K562 (cell line): Measurements from ENCODE around the gene ATP9B. TPM values are rescaled to one million over a fixed set of nuclear protein-coding genes. Genes with fewer than 3 reads are reported as not detected.

Experiments used
- ATAC-seq: fragments of 200-7000 bp; cut with Tn5 transposase; 3 replicates; pipeline ENCODE4 v1.9.1; 2020; ENCODE audit warnings: moderate library complexity
- BruUV-seq: library from RNA; stranded (reverse); fragments of 400-500 nt; replicated peaks from 2 replicates; lab custom pipeline; 2021; lab: Mats Ljungman, UMichigan
- CTCF ChIA-PET: fragments of 300-600 bp; formaldehyde crosslinking; extraction: SDS; loops from one replicate; lab custom pipeline; 2021; ENCODE audit warnings: low intra/inter-chr PET ratio; lab: Yijun Ruan, JAX
- POLR2A ChIA-PET: fragments of 300-600, 350-650 bp; sonication (Branson Sonifier 250); formaldehyde crosslinking; extraction: SDS; loops from one replicate; lab custom pipeline; 2021; ENCODE audit warnings: antibody characterized with exemption, inconsistent platforms; lab: Yijun Ruan, JAX
- DNase-seq, 4 experiments: peaks; one replicate each; pipeline versions ENCODE4 v3.0.0 to v3.0.0-alpha.2; 2011 to 2018; ENCODE audit warnings: low spot score in 3 of 4, mixed read lengths in 3 of 4; ENCODE audit errors: extremely low read depth in 1 of 4
- FAIRE-seq: peaks from 2 replicates; lab custom pipeline; 2011; peaks lifted over from hg19 to GRCh38; lab: Jason Lieb, UNC
- H2AFZ ChIP-seq: 2 replicates; pipeline ENCODE4 v1.6.0; 2011; ENCODE audit warnings: low read depth, low read length, control low read depth, inconsistent platforms
- H3K27ac ChIP-seq: fragments of 200-600 bp; 3 replicates; pipeline ENCODE4 v1.8.0; 2011; ENCODE audit warnings: low read depth, mild to moderate bottlenecking, control low read depth, inconsistent platforms, low read length, moderate library complexity, mixed read lengths; ENCODE audit errors: extremely low read depth
- H3K27me3 ChIP-seq, 2 experiments: fragments of 300-600 bp in 1 of 2; 2 replicates in 1 of 2; 3 replicates in 1 of 2; pipeline versions ENCODE4 v1.6.0 to v1.8.0; 2011; ENCODE audit warnings: inconsistent platforms in 2 of 2, low read length in 2 of 2, mild to moderate bottlenecking in 1 of 2, mixed read lengths in 1 of 2, moderate library complexity in 1 of 2; ENCODE audit not compliant: control insufficient read depth in 2 of 2, insufficient read depth in 2 of 2
- H3K36me3 ChIP-seq: fragments of 300-600 bp; 3 replicates; pipeline ENCODE4 v1.8.0; 2011; ENCODE audit warnings: mild to moderate bottlenecking, low read length, inconsistent platforms; ENCODE audit not compliant: control insufficient read depth, insufficient read depth
- H3K4me1 ChIP-seq, 2 experiments: fragments of 200-600 bp in 1 of 2; replicated peaks in 1 of 2; 2 replicates in 1 of 2; 3 replicates in 1 of 2; pipeline versions ENCODE4 v1.5.1 to v1.8.0; 2011; ENCODE audit warnings: inconsistent platforms in 2 of 2, low read length in 2 of 2, mild to moderate bottlenecking in 1 of 2, mixed read lengths in 1 of 2, moderate library complexity in 1 of 2; ENCODE audit not compliant: control insufficient read depth in 2 of 2, insufficient read depth in 2 of 2
- H3K4me2 ChIP-seq: 2 replicates; pipeline ENCODE4 v1.6.1; 2011; ENCODE audit warnings: low read length, control low read depth, inconsistent platforms, mixed read lengths; ENCODE audit not compliant: insufficient read depth
- H3K4me3 ChIP-seq: fragments of 200-600 bp; sonication (generic), shearing (Covaris generic); 2 replicates; pipeline ENCODE4 v1.5.1; 2016; ENCODE audit warnings: control low read depth, inconsistent platforms
- H3K79me2 ChIP-seq: fragments of 200-600 bp; 3 replicates; pipeline ENCODE4 v1.8.0; 2011; ENCODE audit warnings: low read length, inconsistent platforms; ENCODE audit not compliant: control insufficient read depth, insufficient read depth
- H3K9ac ChIP-seq, 2 experiments: 2 replicates each; pipeline versions ENCODE4 v1.6.0 to v1.6.1; 2011; ENCODE audit warnings: low read depth in 2 of 2, low read length in 2 of 2, control low read depth in 1 of 2, inconsistent platforms in 1 of 2, mild to moderate bottlenecking in 1 of 2, mixed read lengths in 1 of 2; ENCODE audit not compliant: insufficient read depth in 1 of 2
- H3K9me1 ChIP-seq: one replicate; pipeline ENCODE4 v1.6.0; 2011; ENCODE audit warnings: inconsistent platforms, mild to moderate bottlenecking, low read length, moderate library complexity; ENCODE audit not compliant: control insufficient read depth, insufficient read depth
- H3K9me3 ChIP-seq: replicated peaks from 2 replicates; pipeline ENCODE4 v1.5.1; 2011; ENCODE audit warnings: low read depth, low read length, inconsistent platforms; ENCODE audit not compliant: control insufficient read depth, insufficient read depth
- H4K20me1 ChIP-seq: replicated peaks from 2 replicates; pipeline ENCODE4 v1.6.1; 2011; ENCODE audit warnings: low read length, inconsistent platforms, mixed read lengths; ENCODE audit not compliant: control insufficient read depth, insufficient read depth
- NFE2L1 ChIP-seq: fragments of 450-650 bp; IDR thresholded peaks from 2 replicates; pipeline ENCODE4 v1.6.1; 2016; ENCODE audit warnings: missing genetic modification characterization, low read depth, mild to moderate bottlenecking, missing compliant biosample characterization, moderate library complexity, borderline replicate concordance
- ZNF354B ChIP-seq: fragments of 250-450 bp; sonication (Bioruptor Pico); IDR thresholded peaks from 2 replicates; pipeline ENCODE4 v1.4.0; 2020
- WGBS: fragments of 100-300 bp; shearing (Covaris generic); methylation state at CpG from one replicate; pipeline ENCODE4 v1.1.6; 2016; ENCODE audit warnings: low coverage, mixed read lengths; ENCODE audit not compliant: insufficient coverage; ENCODE audit errors: missing lambda C conversion rate; 5-methylcytosine and 5-hydroxymethylcytosine counted together
- in situ Hi-C: fragments of 300-500 bp; cut with MboI; formaldehyde crosslinking; loops from 4 replicates; pipeline ENCODE4 v1.15.0; 2018; ENCODE audit warnings: inconsistent platforms, mixed read lengths
- intact Hi-C: fragments of 100-400 bp; cut with micrococcal nuclease; formaldehyde crosslinking; loops from 2 replicates; pipeline ENCODE4 v1.14.2; 2022
- polyA plus RNA-seq, 8 experiments: library from polyadenylated mRNA; depleted of rRNA in 4 of 8; stranded (reverse) in 5 of 8; unstranded in 3 of 8; fragments of >200 nt; fragmentation: Nextera tagmentation in 2 of 8; fragmentation: Illumina TruSeq in 1 of 8; extraction: Ambion mirVana in 2 of 8; extraction: Trizol in 1 of 8; gene quantifications; 2 replicates each; pipeline versions ENCODE4 v1.2.1 to v1.2.3, GENCODE V29; 2011 to 2014; ENCODE audit warnings: inconsistent platforms in 1 of 8, missing spikeins in 1 of 8
- total RNA-seq, 7 experiments: library from RNA; depleted of rRNA in 6 of 7; stranded (reverse); fragments of >200 nt in 6 of 7; fragmentation: Illumina TruSeq in 2 of 7; extraction: Trizol in 2 of 7; gene quantifications; 2 replicates each; pipeline versions ENCODE4 v1.2.1 to v1.2.3, GENCODE V29; 2011 to 2021; ENCODE audit warnings: low replicate concordance in 1 of 7
- TF ChIP-seq, protein P1 (sequence below): fragments of 250-450 bp; sonication (Bioruptor Pico); IDR thresholded peaks from 2 replicates; pipeline ENCODE4 v1.8.0; 2021; ENCODE audit warnings: moderate library complexity, mild to moderate bottlenecking, inconsistent platforms

The ATP9B gene
- total and polyA plus RNA-seq, 9 of the 15 experiments (the other 6 are each of a cell fraction or from before 2014, with no cell fraction given) = 0.66 to 13.2 (median 7.9) TPM

DNA sequence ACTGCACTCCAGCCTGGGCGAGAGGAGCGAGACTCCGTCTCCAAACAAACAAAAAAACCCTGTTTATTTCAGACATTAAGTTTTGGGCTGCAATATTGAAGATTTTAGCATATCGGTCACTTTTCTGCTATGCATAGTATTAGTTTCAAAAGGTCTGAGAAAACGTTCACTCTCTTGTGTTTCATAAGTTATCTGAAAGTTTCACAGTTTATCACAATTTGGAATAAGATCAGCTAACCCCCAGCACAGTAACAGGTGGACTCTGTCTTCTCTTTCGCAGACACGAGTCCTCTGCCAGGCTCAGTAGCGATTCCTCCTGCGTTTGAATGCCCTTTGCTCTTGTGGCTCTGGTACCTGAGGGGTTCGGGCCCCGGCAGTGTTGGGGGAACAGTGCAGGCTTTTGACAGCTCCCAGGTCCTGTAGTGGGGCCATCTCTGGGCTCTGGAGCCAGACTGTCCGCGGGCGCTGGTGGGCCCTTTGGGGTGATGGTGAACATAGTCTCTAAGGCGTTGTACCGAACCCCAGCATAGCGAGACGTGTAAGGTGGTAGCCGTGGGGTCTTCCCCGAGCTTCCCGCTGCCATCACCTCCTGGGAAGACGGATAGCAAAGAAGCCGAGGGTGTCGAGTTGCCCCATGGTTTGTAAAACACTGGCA lies 347.0 kb downstream of the ATP9B start:
- 80% methylated on average over 9 of the region's 24 CpGs for WGBS
- TF ChIP-seq ZNF354B (CRISPR knock-in tag) (no peak), NFE2L1 (tag) (no peak)
- TF ChIP-seq, protein P1, sequence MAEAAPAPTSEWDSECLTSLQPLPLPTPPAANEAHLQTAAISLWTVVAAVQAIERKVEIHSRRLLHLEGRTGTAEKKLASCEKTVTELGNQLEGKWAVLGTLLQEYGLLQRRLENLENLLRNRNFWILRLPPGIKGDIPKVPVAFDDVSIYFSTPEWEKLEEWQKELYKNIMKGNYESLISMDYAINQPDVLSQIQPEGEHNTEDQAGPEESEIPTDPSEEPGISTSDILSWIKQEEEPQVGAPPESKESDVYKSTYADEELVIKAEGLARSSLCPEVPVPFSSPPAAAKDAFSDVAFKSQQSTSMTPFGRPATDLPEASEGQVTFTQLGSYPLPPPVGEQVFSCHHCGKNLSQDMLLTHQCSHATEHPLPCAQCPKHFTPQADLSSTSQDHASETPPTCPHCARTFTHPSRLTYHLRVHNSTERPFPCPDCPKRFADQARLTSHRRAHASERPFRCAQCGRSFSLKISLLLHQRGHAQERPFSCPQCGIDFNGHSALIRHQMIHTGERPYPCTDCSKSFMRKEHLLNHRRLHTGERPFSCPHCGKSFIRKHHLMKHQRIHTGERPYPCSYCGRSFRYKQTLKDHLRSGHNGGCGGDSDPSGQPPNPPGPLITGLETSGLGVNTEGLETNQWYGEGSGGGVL (CRISPR knock-in tag) = no peak
- CTCF ChIA-PET = no interaction called here
- no peak overlapping the region for H3K4me2 ChIP-seq
- no peak overlapping the region for H3K4me3 ChIP-seq
- BruUV-seq = no TSS peak
- intact Hi-C loops = no loop called here
- no peaks in the 10 kb centered on the region for H3K27me3 ChIP-seq
- in situ Hi-C loops = no loop called here
- DNase-seq (no peak), FAIRE-seq (no peak), ATAC-seq (no peak)
- no peak overlapping the region for H3K27ac ChIP-seq
- H3K9me3 ChIP-seq = no peaks in the 10 kb centered on the region
- no peaks in the 10 kb centered on the region for H3K9me1 ChIP-seq
- H2AFZ ChIP-seq = no peak overlapping the region
- H3K36me3 ChIP-seq = peaks cover 14% of the 10 kb centered on the region; the same call in 2 of the 3 replicates
- H3K79me2 ChIP-seq = peaks cover 12% of the 10 kb centered on the region; the same call in 2 of the 3 replicates
- POLR2A ChIA-PET = interaction anchor here (0.6 kb wide), 1 partner anchor 134 kb away, joined by 3 read pairs; no protein-coding TSS in a partner anchor
- peaks cover 8 to 21% of the 10 kb centered on the region in 2 experiments; a peak in 4 of 5 replicates for H3K4me1 ChIP-seq
- H3K9ac ChIP-seq = no peak overlapping the region
- H4K20me1 ChIP-seq = no peaks in the 10 kb centered on the region; the same call in none of the 2 replicates
